Activated T-cell treated with anti-CD3 and anti-CD28 coated beads, Interleukin-2, amount 50 U/mL, for 24 hours (primary cell): ENCODE results near the gene THSD4.

Experiments used
- DNase-seq: peaks from one replicate; pipeline ENCODE4 v3.0.0-alpha.2; 2020
- H3K27ac Mint-ChIP-seq: 2 replicates; pipeline ENCODE4 v1.8.0; 2020; ENCODE audit warnings: mild to moderate bottlenecking, mixed read lengths
- H3K27me3 Mint-ChIP-seq: 2 replicates; pipeline ENCODE4 v1.8.0; 2020; ENCODE audit warnings: mixed read lengths
- H3K36me3 Mint-ChIP-seq: 2 replicates; pipeline ENCODE4 v1.8.0; 2020; ENCODE audit warnings: low read depth, mixed read lengths
- H3K4me1 Mint-ChIP-seq: 2 replicates; pipeline ENCODE4 v1.8.0; 2020; ENCODE audit warnings: low read depth, mixed read lengths
- H3K4me3 Mint-ChIP-seq: 2 replicates; pipeline ENCODE4 v1.8.0; 2020; ENCODE audit warnings: mild to moderate bottlenecking, moderate library complexity, mixed read lengths
- H3K9me3 Mint-ChIP-seq: 2 replicates; pipeline ENCODE4 v1.8.0; 2020; ENCODE audit warnings: mixed read lengths

THSD4 gene

GRCh38 chr15:71346464-71346863, 231.2 kb downstream of the THSD4 start:
- Mint-ChIP-seq H3K36me3 (no peaks in the 10 kb centered on the region), H3K4me1 (no peaks in the 10 kb centered on the region), H3K27me3 (peaks cover 18% of the 10 kb centered on the region)

GRCh38 chr15:71348597-71348996, 233.3 kb downstream of the THSD4 start:
- Mint-ChIP-seq H3K36me3 (no peaks in the 10 kb centered on the region), H3K9me3 (peaks cover 2% of the 10 kb centered on the region), H3K4me1 (peaks cover 6% of the 10 kb centered on the region), H3K27me3 (peaks cover 18% of the 10 kb centered on the region), H3K4me3 (no peak overlapping the region), H3K27ac (no peak overlapping the region)
- DNase-seq = no peak

More at GRCh38 chr15:71346464-71346863, 231.2 kb downstream of the THSD4 start:
- DNase-seq = no peak
- Mint-ChIP-seq H3K4me3 (no peak overlapping the region), H3K9me3 (peaks cover 2% of the 10 kb centered on the region), H3K27ac (no peak overlapping the region)

- DNase-seq = no peak
- Mint-ChIP-seq H3K4me3 (no peak overlapping the region), H3K27ac (no peak overlapping the region), H3K27me3 (peaks cover 18% of the 10 kb centered on the region), H3K36me3 (no peaks in the 10 kb centered on the region), H3K4me1 (peaks cover 6% of the 10 kb centered on the region), H3K9me3 (peaks cover 2% of the 10 kb centered on the region)
Observed at GRCh38 chr15:71349336-71349735, 234.1 kb downstream of the THSD4 start.

- peaks cover 2% of the 10 kb centered on the region for H3K9me3 Mint-ChIP-seq
- H3K4me1 Mint-ChIP-seq = peaks cover 6% of the 10 kb centered on the region
- H3K36me3 Mint-ChIP-seq = no peaks in the 10 kb centered on the region
- peaks cover 18% of the 10 kb centered on the region for H3K27me3 Mint-ChIP-seq
- DNase-seq = no peak
- no peak overlapping the region for H3K27ac Mint-ChIP-seq
- no peak overlapping the region for H3K4me3 Mint-ChIP-seq
Observed at GRCh38 chr15:71349736-71350526, 234.7 kb downstream of the THSD4 start.

- no peak overlapping the region for H3K27ac Mint-ChIP-seq
- peaks cover 2% of the 10 kb centered on the region for H3K9me3 Mint-ChIP-seq
- H3K4me1 Mint-ChIP-seq = peaks cover 6% of the 10 kb centered on the region
- no peak for DNase-seq
- H3K27me3 Mint-ChIP-seq = peaks cover 22% of the 10 kb centered on the region
- no peak overlapping the region for H3K4me3 Mint-ChIP-seq
- H3K36me3 Mint-ChIP-seq = no peaks in the 10 kb centered on the region
Observed at GRCh38 chr15:71350622-71351378, 235.5 kb downstream of the THSD4 start.

GRCh38 chr15:71352125-71352524, 236.9 kb downstream of the THSD4 start:
- no peak overlapping the region for H3K27ac Mint-ChIP-seq
- no peak for DNase-seq
- H3K4me3 Mint-ChIP-seq = no peak overlapping the region
- H3K36me3 Mint-ChIP-seq = no peaks in the 10 kb centered on the region
- H3K9me3 Mint-ChIP-seq = peaks cover 1% of the 10 kb centered on the region
- peaks cover 22% of the 10 kb centered on the region for H3K27me3 Mint-ChIP-seq
- H3K4me1 Mint-ChIP-seq = peaks cover 6% of the 10 kb centered on the region

- Mint-ChIP-seq H3K4me3 (no peak overlapping the region), H3K27me3 (peaks cover 15% of the 10 kb centered on the region), H3K27ac (no peak overlapping the region), H3K36me3 (no peaks in the 10 kb centered on the region), H3K9me3 (no peaks in the 10 kb centered on the region), H3K4me1 (peaks cover 6% of the 10 kb centered on the region)
- no peak for DNase-seq
Observed at GRCh38 chr15:71352765-71353164, 237.5 kb downstream of the THSD4 start.

GRCh38 chr15:71353171-71353570, 237.9 kb downstream of the THSD4 start:
- H3K27ac Mint-ChIP-seq = no peak overlapping the region
- H3K4me1 Mint-ChIP-seq = peaks cover 6% of the 10 kb centered on the region
- peaks cover 15% of the 10 kb centered on the region for H3K27me3 Mint-ChIP-seq
- no peak for DNase-seq
- H3K9me3 Mint-ChIP-seq = no peaks in the 10 kb centered on the region
- no peaks in the 10 kb centered on the region for H3K36me3 Mint-ChIP-seq
- H3K4me3 Mint-ChIP-seq = no peak overlapping the region

- Mint-ChIP-seq H3K27me3 (peaks cover 9% of the 10 kb centered on the region), H3K9me3 (no peaks in the 10 kb centered on the region), H3K27ac (no peak overlapping the region), H3K36me3 (no peaks in the 10 kb centered on the region), H3K4me1 (peaks cover 6% of the 10 kb centered on the region), H3K4me3 (no peak overlapping the region)
- no peak for DNase-seq
Observed at GRCh38 chr15:71355268-71355667, 240.0 kb downstream of the THSD4 start.

- H3K4me1 Mint-ChIP-seq = peaks cover 6% of the 10 kb centered on the region
- DNase-seq = no peak
- H3K36me3 Mint-ChIP-seq = no peaks in the 10 kb centered on the region
- no peak overlapping the region for H3K4me3 Mint-ChIP-seq
- H3K27ac Mint-ChIP-seq = no peak overlapping the region
- peaks cover 7% of the 10 kb centered on the region for H3K27me3 Mint-ChIP-seq
- H3K9me3 Mint-ChIP-seq = no peaks in the 10 kb centered on the region
Observed at GRCh38 chr15:71357321-71357732, 242.1 kb downstream of the THSD4 start.

GRCh38 chr15:71357967-71358366, 242.7 kb downstream of the THSD4 start:
- Mint-ChIP-seq H3K9me3 (no peaks in the 10 kb centered on the region), H3K27ac (no peak overlapping the region), H3K4me3 (no peak overlapping the region), H3K27me3 (peaks cover 7% of the 10 kb centered on the region), H3K36me3 (no peaks in the 10 kb centered on the region), H3K4me1 (peaks cover 3% of the 10 kb centered on the region)
- no peak for DNase-seq

- no peak overlapping the region for H3K4me3 Mint-ChIP-seq
- no peak overlapping the region for H3K27ac Mint-ChIP-seq
- no peak for DNase-seq
- no peaks in the 10 kb centered on the region for H3K4me1 Mint-ChIP-seq
- H3K27me3 Mint-ChIP-seq = peaks cover 8% of the 10 kb centered on the region
- no peaks in the 10 kb centered on the region for H3K36me3 Mint-ChIP-seq
- no peaks in the 10 kb centered on the region for H3K9me3 Mint-ChIP-seq
Observed at GRCh38 chr15:71359246-71359645, 244.0 kb downstream of the THSD4 start.

- no peaks in the 10 kb centered on the region for H3K36me3 Mint-ChIP-seq
- H3K9me3 Mint-ChIP-seq = peaks cover 7% of the 10 kb centered on the region
- no peak overlapping the region for H3K4me3 Mint-ChIP-seq
- DNase-seq = no peak
- H3K27ac Mint-ChIP-seq = no peak overlapping the region
- H3K4me1 Mint-ChIP-seq = no peaks in the 10 kb centered on the region
- peaks cover 4% of the 10 kb centered on the region for H3K27me3 Mint-ChIP-seq
Observed at GRCh38 chr15:71362556-71362955, 247.3 kb downstream of the THSD4 start.

- peaks cover 7% of the 10 kb centered on the region for H3K9me3 Mint-ChIP-seq
- no peak overlapping the region for H3K4me3 Mint-ChIP-seq
- H3K27ac Mint-ChIP-seq = no peak overlapping the region
- DNase-seq = no peak
- H3K4me1 Mint-ChIP-seq = no peaks in the 10 kb centered on the region
- no peaks in the 10 kb centered on the region for H3K36me3 Mint-ChIP-seq
- peaks cover 4% of the 10 kb centered on the region for H3K27me3 Mint-ChIP-seq
Observed at GRCh38 chr15:71362987-71363968, 248.0 kb downstream of the THSD4 start.
